GM13976 (cell line): ENCODE results near the gene THSD4.
A peak's percentile ranks its signal among the peaks of the same experiment; 100 is the strongest.

Source experiments
- DNase-seq: peaks from one replicate; pipeline ENCODE4 v3.0.0; 2012; ENCODE audit warnings: low spot score
- CTCF ChIP-seq: IDR thresholded peaks from 2 replicates; pipeline ENCODE4 v1.5.1; 2012; ENCODE audit warnings: borderline replicate concordance, mild to moderate bottlenecking; ENCODE audit not compliant: insufficient read depth; ENCODE audit errors: extremely low read depth, missing control alignments, control extremely low read depth
- in situ Hi-C: fragments of 300-500 bp; cut with MboI; formaldehyde crosslinking; loops from one replicate; pipeline ENCODE4 v1.12.0; 2022; ENCODE audit warnings: low sequenced_read_pairs, mixed read lengths, inconsistent platforms; ENCODE audit not compliant: unreplicated experiment

Gene THSD4

GRCh38 chr15:71114887-71115566, at the start of gene THSD4:
THSD4 (plus strand) TSS chr15:71115471.
- peak; percentile 86 for TF ChIP-seq CTCF
- in situ Hi-C loops: loop anchor here (10.0 kb wide), 1 partner anchor 330 kb away; no protein-coding TSS in a partner anchor

GRCh38 chr15:71066983-71067382, 48.3 kb upstream of the THSD4 start:
- no peak for TF ChIP-seq CTCF
- in situ Hi-C loops: no loop called here
- DNase-seq: no peak

More at GRCh38 chr15:71114887-71115566, at the start of gene THSD4:
- DNase-seq: peak; percentile 92

GRCh38 chr15:71069693-71070092, 45.6 kb upstream of the THSD4 start:
- in situ Hi-C loops: no loop called here
- no peak for DNase-seq
- TF ChIP-seq CTCF: no peak

- no peak for DNase-seq
- in situ Hi-C loops: no loop called here
Observed at GRCh38 chr15:71071529-71071928, 43.7 kb upstream of the THSD4 start.

GRCh38 chr15:71072423-71072822, 42.8 kb upstream of the THSD4 start:
- no peak for TF ChIP-seq CTCF
- in situ Hi-C loops: no loop called here
- DNase-seq: no peak

More at GRCh38 chr15:71071529-71071928, 43.7 kb upstream of the THSD4 start:
- no peak for TF ChIP-seq CTCF

GRCh38 chr15:71078506-71079207, 36.6 kb upstream of the THSD4 start:
- in situ Hi-C loops: no loop called here
- no peak for TF ChIP-seq CTCF
- DNase-seq: no peak
